Urothelium cell line (cell line): Measurements from ENCODE around the gene STYXL1.
"Not testable (repeated sequence)": the region's sequence is repeated elsewhere in the genome, so short reads cannot be mapped to it uniquely, and the experiment has no call there.

Experiments
- DNase-seq: peaks from one replicate; pipeline ENCODE4 v3.0.0; 2011; ENCODE audit warnings: low spot score, mixed read lengths
- FAIRE-seq: peaks from 2 replicates; lab custom pipeline; 2011; peaks lifted over from hg19 to GRCh38; lab: Jason Lieb, UNC

STYXL1 gene, protein sequence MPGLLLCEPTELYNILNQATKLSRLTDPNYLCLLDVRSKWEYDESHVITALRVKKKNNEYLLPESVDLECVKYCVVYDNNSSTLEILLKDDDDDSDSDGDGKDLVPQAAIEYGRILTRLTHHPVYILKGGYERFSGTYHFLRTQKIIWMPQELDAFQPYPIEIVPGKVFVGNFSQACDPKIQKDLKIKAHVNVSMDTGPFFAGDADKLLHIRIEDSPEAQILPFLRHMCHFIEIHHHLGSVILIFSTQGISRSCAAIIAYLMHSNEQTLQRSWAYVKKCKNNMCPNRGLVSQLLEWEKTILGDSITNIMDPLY

DNA sequence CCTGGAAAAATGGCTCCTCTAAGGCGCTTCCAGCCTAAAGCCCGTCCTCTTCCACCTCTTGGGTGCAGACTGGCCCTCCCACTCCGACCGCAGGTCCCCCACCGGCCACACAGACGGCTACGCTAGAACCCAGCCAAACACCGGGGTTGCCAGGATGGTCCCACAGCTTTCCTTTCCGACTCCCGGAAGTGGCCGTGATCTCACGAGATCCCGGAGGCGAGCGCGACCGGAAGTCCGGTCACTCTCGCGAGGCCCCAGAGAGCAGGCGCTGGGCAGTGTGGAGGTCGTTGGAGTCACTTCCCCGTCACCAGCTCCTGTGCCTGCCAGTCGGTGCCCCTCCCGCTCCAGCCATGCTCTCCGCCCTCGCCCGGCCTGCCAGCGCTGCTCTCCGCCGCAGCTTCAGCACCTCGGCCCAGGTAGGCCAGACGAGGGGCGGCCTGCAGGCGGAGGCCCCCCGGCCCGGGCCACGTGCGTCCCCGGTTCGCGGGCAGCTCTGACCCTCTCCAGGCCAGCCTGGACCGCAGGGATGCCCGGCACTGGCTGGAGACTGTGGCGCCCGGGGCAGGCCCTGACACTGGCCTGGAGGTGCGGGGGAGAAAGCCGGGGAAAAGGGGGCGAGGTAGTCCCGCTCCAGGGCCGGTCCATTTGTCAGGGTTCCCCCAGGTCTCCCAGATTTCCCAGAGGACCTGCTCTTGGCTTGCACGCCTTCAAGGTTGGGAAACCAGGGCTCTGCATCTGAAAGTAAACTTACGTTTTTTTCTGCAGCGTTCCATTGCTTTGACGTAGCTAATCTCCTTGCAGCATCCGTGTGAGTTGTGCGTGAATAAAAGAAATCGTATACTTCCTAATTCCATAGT, at the start of gene STYXL1, which contains the start of gene MDH2:
TSS of gene STYXL1 (minus strand) at position 190 of the 857 bp plus-strand sequence. CDS start 17,477 bp downstream, outside the sequence.
TSS of gene MDH2 (plus strand) at position 296 of the 857 bp plus-strand sequence. CDS start at position 351, 55 bp downstream.
- DNase-seq (peak; percentile 98), FAIRE-seq (no peak)

DNA sequence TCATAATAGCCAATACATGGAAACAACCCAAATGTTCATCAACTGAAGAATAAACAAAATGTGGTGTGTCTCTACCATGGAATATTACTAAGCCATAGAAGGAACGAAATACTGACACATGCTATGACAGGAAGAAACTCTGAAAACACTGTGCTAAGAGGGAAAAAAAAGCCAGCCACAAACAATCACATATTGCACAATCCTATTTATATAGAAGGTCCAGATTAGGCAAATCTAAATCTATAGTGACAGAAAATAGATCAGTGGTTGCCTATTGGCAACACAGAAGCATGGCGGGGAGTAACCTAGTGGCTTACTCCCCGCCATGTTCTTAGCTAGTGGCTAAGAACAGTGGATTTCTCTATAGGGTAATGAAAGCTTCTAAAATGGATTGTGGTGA, 48.1 kb upstream of the STYXL1 start:
- no peak for FAIRE-seq
- DNase-seq: no peak

DNA sequence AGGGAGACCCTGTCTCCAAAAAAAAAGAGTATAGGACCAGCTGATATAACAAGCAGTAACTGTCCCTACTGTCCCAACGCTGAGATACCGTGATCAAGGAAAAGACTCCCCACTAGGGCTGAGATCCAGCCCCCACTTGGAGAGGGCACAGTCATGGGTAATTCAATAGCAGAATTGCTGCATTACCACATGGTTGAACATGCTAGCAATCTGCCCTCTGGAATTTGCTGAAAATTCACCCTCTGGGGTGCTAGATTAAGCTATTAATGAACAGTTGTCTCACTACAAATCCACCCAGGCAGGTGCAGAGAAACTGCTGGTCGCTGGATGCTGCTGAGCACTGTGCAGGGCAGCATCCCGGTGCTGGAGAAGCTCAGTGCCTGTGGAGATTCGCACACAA, 46.5 kb upstream of the STYXL1 start:
- FAIRE-seq: not testable (repeated sequence)

DNA sequence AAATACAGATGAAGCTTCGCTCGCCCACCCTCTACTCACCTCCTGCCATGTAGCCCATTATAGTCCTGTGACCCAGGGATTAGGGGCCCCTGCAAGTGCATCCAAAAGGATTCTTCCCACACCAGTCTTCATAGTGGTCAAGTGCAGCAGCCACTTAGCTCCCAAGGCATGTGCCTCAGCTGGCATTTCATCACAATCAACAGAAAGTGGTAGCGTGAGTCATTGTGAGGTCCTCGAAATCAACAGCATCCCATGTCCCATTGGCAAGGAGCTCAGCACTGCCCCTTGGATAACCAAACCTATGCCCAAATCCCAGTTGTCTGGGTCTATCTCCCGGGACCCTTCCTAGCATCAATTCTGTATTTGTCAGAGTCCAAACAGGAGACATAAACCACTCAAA, 45.7 kb upstream of the STYXL1 start:
- DNase-seq, FAIRE-seq: not testable (repeated sequence)

More for the DNA sequence above, 46.5 kb upstream of the STYXL1 start:
- DNase-seq: not testable (repeated sequence)

DNA sequence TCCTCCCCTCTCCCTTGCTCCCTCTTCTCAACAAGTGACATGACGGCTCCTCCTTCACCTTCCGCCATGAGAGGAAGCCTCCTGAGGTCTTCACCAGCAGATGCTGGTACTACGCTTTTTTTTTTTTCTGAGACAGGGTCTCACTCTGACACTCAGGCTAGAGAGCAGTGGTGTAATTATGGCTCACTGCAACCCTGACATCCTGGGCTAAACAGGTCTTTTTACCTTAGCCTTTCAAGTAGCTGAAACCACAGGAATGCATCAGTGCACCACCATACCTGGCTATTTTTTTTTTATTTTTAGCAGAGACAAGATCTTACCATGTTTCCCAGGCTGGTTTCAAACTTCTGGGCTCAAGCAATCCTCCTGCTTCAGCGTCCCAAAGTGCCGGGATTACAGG, 43.7 kb upstream of the STYXL1 start:
- DNase-seq (no peak), FAIRE-seq (no peak)

DNA sequence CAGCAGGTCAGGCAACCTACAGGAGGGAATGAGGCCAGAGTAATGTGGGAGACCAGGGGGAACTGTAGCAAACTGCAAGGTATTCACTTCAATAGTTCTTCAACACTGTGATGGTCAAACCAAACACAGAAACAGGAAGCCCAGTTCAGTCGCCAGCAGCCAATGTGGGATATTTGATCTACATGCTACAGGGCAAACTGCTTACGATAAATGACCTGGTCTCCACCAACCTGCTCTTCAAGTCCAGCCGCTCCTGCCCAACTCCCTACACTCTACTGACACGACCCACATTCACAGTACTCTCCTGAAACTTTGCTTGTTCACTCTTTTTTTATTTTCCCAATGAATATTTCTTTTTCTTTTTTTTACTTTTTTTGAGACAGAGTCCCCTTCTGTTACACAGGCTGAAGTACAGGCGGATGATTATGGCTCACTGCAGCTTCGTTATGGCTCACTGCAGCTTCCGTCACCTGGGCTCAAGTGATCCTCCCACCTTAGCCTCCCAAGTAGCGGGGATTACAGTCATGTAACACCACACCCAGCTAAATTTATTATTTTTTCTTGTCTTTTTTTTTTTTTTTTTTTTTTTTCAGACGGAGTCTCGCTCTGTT, 42.2 kb upstream of the STYXL1 start:
- DNase-seq: no peak
- no peak for FAIRE-seq

DNA sequence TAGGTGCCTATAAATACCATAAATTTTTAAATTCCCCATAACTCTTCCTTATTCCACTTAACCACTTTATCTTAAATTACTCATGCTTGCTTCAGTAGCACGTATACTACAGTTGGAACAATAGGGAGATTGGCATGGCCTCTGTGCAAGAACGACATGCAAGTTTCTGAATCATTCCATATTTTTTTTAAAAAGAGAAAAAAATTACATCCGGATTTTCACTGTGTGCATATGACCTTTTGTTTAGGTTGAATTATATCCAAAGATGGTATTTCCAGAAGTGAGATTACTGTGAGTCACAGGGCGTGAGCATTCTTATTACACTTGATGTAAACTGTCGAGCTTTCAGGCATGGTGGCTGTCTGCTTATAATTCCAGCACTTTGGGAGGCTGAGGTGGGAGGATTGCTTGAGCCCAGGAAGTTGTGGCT, 39.6 kb upstream of the STYXL1 start:
- DNase-seq: peak; percentile 30
- not testable (repeated sequence) for FAIRE-seq

DNA sequence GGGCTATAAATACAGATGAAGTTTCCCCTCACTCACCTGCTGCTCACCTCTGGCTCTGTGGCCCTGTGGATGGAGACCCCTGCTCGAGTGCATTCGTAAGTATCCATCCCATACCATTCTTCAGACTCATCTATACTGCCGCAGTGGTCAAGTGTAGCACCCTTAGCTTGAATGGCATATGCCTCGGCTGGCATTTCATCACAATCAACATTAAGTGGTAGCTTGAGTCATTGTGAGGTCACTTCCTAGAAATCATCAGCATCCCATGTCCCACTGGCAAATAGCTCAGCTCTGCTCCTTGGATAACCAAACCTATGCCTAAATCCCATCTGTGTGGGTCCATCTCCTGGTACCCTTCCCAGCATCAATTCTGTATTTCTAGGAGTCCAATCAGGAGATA, 38.3 kb upstream of the STYXL1 start:
- DNase-seq: no peak
- FAIRE-seq: no peak

DNA sequence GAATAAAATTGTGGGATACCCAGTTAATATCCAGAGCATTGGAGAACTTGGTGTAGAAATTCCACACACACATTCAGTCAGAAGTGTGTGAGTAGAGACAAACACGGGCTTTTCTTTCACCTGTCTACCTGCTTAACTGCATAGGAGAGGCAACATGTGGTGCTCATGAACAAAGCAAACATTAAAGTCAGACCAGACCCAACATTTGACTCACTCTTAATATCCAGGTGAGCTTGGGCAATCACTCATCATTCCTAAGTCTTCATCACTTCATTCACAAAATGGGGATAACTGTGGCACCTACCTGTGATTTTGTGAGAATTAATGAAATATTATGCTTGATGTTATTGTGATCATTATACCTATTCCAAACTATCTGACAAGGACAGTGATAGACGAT, 36.3 kb upstream of the STYXL1 start:
- not testable (repeated sequence) for DNase-seq, FAIRE-seq

DNA sequence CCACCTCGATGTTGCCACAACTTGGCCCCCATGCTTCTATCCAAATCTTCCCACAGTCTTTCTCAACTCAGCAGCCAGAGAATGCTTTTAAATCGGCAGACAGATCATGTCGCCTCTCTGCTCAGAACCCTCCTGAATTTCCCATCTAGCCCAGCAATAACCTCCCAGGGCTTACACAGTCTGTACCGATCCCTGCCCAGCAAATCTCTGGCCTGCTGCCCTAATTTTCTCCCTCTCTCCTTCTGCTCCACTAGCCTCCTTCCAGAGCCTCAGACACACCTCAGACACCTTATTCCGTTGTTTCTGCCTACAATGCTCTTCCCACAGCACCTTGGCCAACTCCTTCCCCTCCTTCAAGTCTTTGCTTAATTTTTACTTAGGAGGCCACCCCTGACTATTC, 32.4 kb upstream of the STYXL1 start:
- FAIRE-seq (no peak), DNase-seq (no peak)

DNA sequence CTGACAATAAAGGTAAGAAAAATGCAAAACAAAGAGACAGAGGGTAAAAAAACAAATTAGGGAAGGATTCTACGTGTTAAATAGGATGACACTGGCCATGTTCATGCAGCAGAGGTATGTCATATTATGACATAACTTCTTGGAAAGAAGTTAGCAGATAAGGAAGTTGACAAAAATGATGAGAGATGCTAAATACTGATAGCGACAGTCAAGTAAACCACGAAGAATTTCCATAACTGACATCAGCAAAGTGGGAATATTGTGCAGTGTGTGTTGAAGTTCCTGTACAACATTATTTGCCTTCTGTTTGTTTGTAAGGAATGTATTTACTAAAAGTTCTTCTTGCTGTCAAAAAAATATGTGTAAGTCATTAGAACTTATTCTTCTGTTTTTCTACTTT, 29.6 kb upstream of the STYXL1 start:
- FAIRE-seq (no peak), DNase-seq (no peak)

DNA sequence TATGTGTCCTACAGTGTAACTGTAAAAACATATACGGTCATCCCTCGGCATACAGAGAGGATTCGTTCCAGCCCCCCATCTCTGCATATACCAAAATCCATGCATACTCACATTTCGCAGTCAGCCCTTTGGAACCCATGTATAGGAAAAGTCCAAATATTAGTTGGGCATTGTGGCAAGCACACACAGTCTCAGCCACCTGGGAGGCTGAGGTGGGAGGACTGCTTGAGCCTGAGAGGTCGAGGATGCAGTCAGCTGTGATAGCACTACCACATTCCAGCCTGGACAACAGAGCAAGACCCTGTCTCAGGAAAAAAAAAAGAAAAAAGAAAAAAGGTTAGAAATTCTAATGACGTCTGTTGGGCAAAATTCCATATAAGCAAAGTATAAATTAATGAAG, 29.2 kb upstream of the STYXL1 start:
- no peak for DNase-seq
- FAIRE-seq: no peak

DNA sequence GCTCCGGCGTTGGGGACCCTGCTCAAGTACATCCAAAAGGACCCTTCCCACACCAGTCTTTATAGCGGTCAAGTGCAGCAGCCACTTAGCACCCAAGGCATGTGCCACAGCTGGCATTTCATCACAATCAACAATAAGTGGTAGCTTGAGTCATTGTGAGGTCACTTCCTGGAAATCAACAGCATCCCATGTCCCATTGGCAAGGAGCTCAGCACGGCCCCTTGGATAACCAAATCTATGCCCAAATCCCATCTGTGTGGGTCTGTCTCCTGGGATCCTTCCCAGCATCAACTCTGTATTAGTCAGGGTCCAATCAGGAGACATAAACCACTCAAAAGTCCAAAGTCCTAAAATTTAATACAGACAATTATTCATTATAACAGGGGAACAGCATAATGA, 27.2 kb upstream of the STYXL1 start:
- FAIRE-seq (no peak), DNase-seq (no peak)

DNA sequence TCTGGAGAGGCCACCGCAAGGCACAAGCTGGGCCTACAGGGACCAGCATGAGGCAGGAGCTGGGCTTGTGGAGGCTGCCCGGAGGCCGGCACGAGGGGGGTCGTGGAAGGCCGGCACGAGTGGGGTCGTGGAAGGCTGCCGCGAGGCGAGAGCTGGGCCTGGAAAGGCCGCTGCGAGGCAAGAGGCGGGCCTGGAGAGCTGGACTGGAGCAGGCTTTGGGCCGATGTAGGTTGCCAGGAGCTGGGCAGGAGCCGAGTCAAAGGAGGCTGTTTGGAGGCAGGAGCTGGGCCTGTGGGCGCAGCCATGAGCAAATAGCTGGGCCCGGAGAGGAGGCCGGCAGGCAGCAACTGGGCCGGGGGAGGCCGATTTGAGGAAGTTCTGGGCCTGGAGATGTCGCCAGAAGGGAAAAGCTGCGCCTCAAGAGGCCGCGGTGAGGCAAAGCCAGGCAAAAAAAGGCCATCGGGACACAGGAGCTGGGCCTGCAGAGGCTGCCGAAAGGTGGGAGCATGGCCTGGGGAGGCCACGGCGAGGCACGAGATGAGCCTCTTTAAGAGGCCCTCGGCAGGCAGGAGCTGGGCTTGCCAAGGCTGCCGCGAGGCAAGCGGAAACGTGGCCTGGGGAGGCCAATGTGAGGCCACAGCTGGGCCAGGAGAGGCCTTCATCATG, 26.6 kb upstream of the STYXL1 start:
- DNase-seq (no peak), FAIRE-seq (no peak)

DNA sequence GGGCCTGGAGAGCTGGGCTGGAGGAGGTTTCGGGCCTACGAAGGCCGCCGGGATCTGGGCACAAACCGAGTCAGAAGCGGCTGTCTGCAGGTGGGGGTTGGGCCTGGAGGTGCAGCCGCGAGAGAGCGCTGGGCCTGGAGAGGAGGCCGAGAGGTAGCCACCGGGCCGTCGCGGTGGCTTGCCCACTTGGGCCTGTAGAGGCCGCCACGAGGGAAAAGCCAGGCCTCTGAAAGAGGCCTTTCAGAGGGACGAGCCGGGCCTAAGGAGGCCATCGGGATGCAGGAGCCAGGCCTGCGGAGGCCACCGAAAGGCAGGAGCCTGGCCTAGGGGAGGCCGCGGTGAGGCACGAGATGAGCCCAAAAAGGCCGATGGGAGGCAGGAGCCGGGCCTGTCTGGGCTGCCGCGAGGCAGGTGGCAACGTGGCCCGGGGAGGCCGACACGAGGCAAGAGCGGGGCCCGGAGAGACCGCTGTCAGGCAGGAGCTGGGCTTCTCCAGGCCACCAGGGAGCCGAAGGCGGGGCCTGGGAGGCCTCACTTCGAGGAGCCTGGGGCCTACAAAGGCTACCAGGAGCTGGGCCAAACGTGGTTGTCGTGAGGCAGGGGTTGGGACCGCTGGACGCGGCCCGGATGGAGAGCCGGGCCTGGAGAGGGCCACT, 25.7 kb upstream of the STYXL1 start:
- FAIRE-seq: no peak

DNA sequence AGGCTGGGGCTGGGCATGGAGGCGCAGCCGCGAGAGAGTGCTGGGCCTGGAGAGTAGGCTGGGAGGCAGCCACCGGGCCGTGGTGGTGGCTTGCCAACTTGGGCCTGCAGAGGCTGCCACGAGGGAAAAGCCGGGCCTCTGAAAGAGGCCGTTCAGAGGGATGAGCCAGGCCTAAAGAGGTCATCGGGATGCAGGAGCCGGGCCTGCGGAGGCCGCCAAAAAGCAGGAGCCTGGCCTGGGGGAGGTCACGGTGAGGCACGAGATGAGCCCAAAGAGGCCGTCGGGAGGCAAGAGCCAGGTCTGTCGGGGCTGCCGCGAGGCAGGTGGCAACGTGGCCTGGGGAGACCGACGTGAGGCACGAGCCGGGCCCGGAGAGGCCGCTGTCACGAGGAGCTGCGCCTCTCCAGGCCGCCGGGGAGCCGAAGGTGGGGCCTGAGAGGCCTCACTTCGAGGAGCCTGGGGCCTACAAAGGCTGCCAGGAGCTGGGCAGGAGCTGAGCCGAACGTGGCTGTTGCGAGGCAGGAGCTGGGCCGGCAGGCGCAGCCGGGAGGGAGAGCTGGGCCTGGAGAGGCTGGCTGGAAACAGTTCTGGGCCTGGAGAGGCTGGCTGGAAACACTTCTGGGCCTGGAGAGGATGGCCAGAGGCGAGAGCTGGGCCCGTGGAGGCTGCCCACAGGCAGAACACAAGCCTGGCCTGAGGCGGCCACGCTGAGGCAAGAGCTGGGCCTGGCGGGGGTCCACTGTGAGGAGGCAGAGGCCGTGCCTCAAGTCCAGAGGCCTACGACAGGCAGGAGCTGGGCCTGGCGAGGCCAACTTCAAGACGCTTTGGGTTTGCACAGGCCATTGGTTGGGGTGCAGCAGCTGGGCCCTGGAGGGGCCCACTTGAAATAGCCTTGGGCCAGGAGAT, 24.7 kb upstream of the STYXL1 start:
- FAIRE-seq: no peak
- DNase-seq: no peak

More for the DNA sequence above, 25.7 kb upstream of the STYXL1 start:
- no peak for DNase-seq

DNA sequence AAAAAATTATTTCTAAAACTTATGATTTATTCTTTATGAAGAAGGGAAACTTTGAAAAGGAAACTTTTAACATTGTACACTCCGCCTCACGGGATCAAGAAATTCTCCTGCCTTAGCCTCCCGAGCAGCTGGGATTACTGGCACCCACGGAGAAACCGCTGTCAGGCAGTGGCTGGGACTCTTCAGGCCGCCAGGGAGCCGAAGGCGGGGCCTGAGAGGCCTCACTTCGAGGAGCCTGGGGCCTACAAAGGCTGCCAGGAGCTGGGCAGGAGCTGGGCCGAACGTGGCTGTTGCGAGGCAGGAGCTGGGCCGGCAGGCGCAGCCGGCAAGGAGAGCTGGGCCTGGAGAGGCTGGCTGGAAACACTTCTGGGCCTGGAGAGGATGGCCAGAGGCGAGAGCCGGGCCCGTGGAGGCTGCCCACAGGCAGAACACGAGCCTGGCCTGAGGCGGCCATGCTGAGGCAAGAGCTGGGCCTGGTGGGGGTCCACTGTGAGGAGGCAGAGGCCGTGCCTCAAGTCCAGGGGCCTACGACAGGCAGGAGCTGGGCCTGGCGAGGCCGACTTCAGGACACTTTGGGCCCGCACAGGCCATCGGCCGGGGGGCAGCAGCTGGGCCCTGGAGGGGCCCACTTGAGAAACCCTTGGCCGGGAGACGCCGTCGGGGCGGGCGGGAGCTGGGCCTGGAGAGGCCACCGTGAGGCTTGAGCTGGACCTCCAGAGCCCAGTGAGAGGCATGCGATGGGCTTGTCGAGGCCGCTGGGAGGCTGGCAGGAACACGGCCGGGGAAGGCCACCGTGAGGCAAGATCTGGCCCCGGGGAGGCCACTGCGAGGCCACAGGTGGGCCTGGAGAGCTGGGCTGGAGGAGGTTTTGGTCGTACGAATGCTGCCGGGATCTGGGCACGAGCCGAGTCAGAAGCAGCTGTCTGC, 23.8 kb upstream of the STYXL1 start:
- FAIRE-seq (no peak), DNase-seq (no peak)

DNA sequence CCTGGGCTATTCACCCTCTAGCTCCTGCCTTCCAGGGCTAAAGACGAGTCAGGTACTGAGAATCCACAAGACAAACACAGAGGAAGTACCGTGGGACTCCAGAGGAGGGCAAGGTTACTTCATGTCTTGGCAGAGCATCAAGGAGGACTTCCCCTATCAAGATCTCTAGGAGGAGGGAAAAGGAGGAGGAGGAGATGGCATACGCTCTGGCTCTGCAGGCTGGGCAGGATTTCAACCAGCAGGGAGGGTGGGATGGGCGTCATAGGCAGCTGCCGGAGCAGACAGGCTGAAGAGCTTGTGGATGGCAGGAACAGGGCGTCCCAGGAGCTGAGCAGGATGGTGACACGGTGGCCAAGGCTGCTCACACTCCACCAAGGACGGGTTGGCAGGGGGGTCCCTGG, 21.4 kb upstream of the STYXL1 start:
- DNase-seq (peak; percentile 81), FAIRE-seq (no peak)
